LHCN-M2 (cell line): Measurements from ENCODE around the gene CDC42SE2. TPM values are rescaled to one million over a fixed set of nuclear protein-coding genes. Genes with fewer than 3 reads are reported as not detected.
A peak's percentile ranks its signal among the peaks of the same experiment; 100 is the strongest.
"Not testable (repeated sequence)": the region's sequence is repeated elsewhere in the genome, so short reads cannot be mapped to it uniquely, and the experiment has no call there.

Experiments used
- DNase-seq: peaks from one replicate; pipeline ENCODE4 v3.0.0-alpha.2; 2012; ENCODE audit warnings: low read depth
- total RNA-seq: library from RNA; depleted of rRNA; stranded (reverse); fragments of >200 nt; gene quantifications from 2 replicates; pipeline ENCODE4 v1.2.3, GENCODE V29; 2014

The CDC42SE2 gene
- total RNA-seq, 1 experiment from 2014 or later = 46.8 TPM

- DNase-seq = no peak
These were observed 54.6 kb downstream of the CDC42SE2 start for GRCh38 chr5:131318455-131318854.

- no peak for DNase-seq
These were observed 57.2 kb downstream of the CDC42SE2 start for GRCh38 chr5:131321066-131321465.

DNA sequence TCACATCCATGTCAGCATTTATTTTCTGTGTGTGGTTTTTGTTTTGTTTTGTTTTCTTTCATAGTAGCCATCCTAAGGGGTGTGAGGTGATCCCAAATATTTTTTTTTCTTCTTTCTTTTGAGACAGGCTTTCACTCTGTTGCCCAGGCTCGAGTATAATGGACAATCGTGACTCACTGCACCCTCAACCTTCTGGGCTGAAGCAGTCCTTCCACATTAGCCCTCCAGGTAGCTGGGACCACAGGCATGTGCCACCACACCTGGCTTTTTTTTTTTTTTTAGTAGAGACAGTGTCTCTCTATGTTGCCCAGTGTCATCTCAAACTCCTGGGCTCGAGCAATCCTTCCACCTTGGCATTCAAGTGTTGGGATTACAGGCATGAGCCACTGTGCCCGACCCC, 59.1 kb downstream of the CDC42SE2 start:
- DNase-seq = no peak

DNA sequence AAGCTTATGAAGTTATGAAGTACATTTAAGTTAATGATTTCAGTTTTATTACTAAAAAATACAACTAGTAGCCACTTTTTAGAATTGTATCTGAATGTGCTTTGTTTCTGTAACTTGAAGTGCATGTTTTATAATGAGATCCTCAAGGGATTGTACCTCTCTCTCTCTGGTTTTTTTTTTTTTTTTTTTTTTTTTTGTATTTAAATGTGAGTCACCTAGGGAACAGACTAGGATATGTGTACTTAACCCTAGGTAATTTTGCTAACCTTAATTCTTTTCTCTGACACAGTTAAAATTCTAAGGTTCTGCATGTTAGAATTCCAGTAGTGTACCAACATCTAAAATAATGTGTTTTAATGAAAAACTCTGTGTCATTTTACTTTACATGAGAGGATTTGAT, 59.5 kb downstream of the CDC42SE2 start:
- DNase-seq = no peak

DNA sequence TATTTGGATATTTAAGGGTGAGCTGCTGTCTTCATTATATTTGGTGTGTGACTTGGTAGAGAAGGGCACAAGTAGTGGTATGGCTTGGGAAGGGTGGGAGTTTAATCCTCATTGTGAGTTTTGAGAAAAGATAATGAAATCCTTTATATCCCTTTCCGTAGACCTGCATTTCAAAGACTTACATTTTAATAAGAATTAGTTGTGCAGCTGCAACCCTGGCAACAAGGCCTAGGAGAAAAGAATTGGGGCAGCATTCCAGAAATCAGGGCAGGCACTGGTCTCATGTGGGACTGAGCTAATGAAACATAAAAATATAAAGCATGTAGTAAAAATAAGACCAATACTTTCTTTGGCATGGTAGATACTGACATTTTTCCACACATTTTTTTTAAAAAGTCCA, 60.5 kb downstream of the CDC42SE2 start:
- no peak for DNase-seq

- peak; percentile 36 for DNase-seq
These were observed 64.9 kb downstream of the CDC42SE2 start for GRCh38 chr5:131328536-131329285.

DNA sequence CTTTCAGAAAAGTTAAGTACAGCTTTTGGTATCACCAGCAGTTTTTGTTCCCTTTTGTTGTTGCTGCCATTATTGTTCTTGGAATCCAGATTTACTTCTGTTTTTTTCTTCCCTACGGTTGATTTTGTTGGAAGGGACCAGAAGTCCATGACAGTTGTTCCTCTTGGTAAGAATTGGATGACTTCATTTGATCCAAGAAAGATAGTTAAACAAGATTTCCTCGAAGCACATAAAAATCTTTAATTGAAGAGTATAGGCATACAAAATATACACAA, 65.4 kb downstream of the CDC42SE2 start:
- no peak for DNase-seq

GRCh38 chr5:131330031-131330430, 66.2 kb downstream of the CDC42SE2 start:
- no peak for DNase-seq

GRCh38 chr5:131335756-131336155, 71.9 kb downstream of the CDC42SE2 start:
- DNase-seq = not testable (repeated sequence)

DNA sequence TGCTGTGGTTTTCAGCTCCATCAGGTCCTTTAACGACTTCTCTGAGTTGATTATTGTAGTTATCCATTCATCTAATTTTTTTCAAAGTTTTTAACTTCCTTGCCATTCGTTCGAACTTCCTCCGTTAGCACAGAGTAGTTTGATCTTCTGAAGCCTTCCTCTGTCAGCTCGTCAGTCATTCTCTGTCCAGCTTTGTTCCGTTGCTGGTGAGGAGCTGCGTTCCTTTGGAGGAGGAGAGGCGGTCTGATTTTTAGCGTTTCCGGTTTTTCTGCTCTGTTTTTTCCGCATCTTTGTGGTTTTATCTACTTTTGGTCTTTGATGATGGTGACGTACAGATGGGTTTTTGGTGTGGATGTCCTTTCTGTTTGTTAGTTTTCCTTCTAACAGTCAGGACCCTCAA, 72.9 kb downstream of the CDC42SE2 start:
- DNase-seq = not testable (repeated sequence)

GRCh38 chr5:131337240-131338050, 73.6 kb downstream of the CDC42SE2 start:
- not testable (repeated sequence) for DNase-seq

DNA sequence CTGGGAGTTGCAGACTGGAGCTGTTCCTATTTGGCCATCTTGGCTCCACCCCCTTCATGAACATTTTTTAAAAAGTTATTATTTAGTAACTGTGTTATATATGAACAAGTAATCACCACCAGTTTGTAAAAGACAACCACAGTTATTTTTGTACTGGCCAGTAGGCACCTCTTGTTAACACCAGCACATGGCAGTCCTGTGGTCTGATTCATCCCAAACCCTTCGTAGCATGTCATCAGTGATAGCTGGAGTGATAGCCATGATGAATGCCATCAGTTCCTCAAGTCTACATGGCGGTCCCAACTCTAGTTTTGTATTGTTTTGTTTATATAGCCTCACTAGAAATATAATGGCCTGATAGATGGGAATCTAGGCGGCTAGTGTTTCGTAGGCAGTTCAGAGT, 74.2 kb downstream of the CDC42SE2 start:
- DNase-seq = no peak

DNA sequence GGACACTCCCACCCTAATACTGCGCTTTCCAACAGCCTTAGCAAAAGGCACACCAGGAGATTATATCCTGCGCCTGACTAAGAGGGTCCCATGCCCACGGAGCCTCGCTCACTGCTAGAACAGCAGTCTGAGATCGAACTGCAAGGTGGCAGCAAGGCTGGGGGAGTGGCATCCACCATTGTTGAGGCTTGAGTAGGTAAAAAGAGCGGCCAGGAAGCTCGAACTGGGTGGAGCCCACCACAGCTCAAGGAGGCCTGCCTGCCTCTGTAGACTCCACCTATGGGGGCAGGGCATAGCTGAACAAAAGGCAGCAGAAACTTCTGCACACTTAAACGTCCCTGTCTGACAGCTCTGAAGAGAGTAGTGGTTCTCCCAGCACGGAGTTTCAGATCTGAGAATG, 80.4 kb downstream of the CDC42SE2 start:
- not testable (repeated sequence) for DNase-seq

DNA sequence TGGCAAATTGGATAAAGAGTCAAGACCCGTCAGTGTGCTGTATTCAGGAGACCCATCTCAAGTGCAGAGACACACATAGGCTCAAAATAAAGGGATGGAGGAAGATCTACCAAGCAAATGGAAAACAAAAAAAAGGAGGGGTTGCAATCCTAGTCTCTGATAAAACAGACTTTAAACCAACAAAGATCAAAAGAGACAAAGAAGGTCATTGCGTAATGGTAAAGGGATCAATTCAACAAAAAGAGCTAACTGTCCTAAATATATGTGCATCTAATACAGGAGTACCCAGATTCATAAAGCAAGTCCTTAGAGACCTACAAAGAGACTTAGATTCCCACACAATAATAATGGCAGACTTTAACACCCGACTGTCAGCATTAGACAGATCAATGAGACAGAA, 82.4 kb downstream of the CDC42SE2 start:
- DNase-seq = not testable (repeated sequence)

DNA sequence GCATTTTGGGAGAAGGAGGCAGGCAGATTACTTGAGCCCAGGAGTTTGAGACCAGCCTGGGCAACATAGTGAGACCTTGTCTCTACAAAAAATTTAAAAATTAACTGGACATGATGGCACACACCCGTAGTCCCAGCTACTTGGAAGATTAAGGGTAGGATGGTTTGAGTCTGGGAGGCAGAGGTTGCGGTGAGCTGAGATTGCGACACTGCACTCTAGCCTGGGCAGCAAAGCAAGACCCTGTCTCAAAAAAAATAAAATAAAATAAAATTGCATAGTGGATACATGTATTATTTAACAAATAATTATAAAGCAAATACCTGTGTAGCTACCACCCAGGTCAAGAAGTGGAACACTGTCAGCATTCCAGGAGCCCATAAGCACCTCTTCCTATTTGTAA, 90.1 kb downstream of the CDC42SE2 start:
- DNase-seq = no peak

DNA sequence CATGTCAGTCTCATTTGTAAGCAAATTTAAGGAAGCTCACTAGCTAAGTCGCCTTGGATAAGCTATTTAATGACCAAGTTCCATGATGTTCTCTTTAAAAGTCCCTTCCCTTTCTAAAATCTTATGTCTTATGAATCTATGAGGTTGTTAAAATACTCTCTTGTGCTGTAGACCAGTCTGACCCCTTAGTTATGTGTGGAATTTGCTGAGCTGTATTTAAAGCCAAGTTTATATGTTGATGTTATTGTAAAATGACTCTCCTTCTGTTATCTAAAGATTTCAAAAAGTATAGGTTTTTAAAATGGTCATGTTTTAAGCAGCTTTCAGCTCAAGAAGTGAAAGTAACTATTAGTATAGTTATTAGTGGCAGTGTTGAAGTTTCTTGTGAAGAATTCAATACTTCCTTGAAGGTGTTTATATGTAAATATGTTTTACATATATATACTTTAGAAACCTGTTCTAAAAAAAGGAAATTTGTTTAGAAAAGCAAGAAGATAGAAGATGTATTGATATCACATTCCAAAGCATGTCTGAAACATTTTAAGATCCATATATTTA, 92.2 kb downstream of the CDC42SE2 start:
- no peak for DNase-seq

DNA sequence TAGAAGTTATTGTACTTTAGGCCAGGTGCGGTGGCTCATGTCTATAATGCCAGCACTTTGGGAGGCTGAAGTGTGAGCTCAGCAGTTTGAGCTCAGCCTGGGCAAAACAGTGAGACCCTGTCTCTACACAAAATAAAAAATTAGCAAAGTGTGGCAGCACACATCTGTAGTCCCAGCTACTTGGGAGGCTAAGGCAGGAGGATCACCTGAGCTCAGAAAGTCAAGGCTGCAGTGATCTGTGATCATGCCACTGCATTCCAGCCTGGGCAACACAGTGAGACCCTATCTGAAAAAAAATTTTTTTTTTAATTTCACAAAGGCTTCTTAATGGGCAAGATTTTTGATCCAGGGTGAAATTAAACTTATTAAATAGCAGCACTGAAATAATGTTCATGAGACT, 92.8 kb downstream of the CDC42SE2 start:
- DNase-seq = no peak

DNA sequence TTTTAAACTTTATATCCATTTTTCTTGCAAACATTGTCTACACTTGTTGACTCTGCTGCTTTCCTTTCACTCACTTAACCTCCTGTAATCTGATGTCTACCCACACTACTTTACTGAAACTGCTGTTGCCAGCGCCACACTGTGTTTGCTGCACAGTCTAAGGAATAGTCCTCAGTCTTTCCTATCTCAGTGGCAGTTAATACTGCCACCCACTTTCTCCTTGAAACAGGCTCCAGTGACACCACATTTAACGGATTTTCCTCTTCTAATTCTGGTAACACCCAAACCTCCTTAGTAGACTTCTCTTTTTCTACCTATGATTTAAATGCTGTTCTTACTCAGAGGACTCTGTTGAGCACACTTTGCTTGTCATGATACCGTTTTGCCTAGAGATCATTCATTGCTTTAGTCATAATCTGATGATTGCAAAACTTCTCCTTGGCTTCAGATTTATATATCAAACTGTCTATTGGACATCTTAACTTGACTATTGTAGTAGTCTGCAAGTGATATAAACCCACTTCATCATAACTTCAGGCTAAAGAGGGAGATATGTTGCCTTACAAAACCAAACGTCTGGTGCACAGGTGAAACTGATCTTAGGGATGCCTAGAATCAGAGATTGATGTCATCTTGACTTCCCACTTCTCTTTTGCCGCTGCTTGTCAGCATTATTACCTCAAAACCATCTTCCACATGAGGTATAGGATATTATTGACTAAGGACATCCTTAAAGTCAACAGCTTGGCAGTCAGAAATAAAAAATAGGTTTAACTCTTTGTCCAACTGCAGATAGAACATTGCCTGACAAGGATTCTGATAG, 94.1 kb downstream of the CDC42SE2 start:
- DNase-seq = no peak

- DNase-seq = no peak
These were observed 97.9 kb downstream of the CDC42SE2 start for GRCh38 chr5:131361677-131362315.

GRCh38 chr5:131363811-131364506, 100.1 kb downstream of the CDC42SE2 start:
- no peak for DNase-seq

- no peak for DNase-seq
These were observed 100.7 kb downstream of the CDC42SE2 start for GRCh38 chr5:131364507-131365050.
